Fibroblast of pulmonary artery (primary cell): ENCODE results near the gene PTPRD.
A peak's percentile ranks its signal among the peaks of the same experiment; 100 is the strongest.
"Not testable (repeated sequence)": the region's sequence is repeated elsewhere in the genome, so short reads cannot be mapped to it uniquely, and the experiment has no call there.

ENCODE experiments used
- DNase-seq: peaks from one replicate; pipeline ENCODE4 v3.0.0-alpha.2; 2010; ENCODE audit warnings: low read depth
- H3K4me3 ChIP-seq: replicated peaks from 2 replicates; pipeline ENCODE4 v1.5.1; 2011; ENCODE audit warnings: low read depth, mild to moderate bottlenecking, control low read depth, low read length, moderate library complexity
- CTCF ChIP-seq: IDR thresholded peaks from 2 replicates; pipeline ENCODE4 v1.5.1; 2011; ENCODE audit warnings: mild to moderate bottlenecking, control low read depth, low read length, inconsistent platforms; ENCODE audit errors: missing control alignments

The PTPRD gene

GRCh38 chr9:10371824-10372223, 241.0 kb downstream of the PTPRD start:
- no peak overlapping the region for H3K4me3 ChIP-seq
- TF ChIP-seq CTCF, result no peak
- no peak for DNase-seq

- H3K4me3 ChIP-seq, result no peak overlapping the region
- peak; percentile 55 for DNase-seq
- TF ChIP-seq CTCF, result peak; percentile 60
Measured at GRCh38 chr9:10366171-10366779, 246.5 kb downstream of the PTPRD start.

- no peak for TF ChIP-seq CTCF
- H3K4me3 ChIP-seq, result no peak overlapping the region
- no peak for DNase-seq
Measured at GRCh38 chr9:10354591-10354990, 258.2 kb downstream of the PTPRD start.

GRCh38 chr9:10345621-10346020, 267.2 kb downstream of the PTPRD start:
- H3K4me3 ChIP-seq, DNase-seq: not testable (repeated sequence)

- TF ChIP-seq CTCF, result no peak
- no peak for DNase-seq
Measured at GRCh38 chr9:10341057-10341456, 271.7 kb downstream of the PTPRD start.

GRCh38 chr9:10339152-10339551, 273.6 kb downstream of the PTPRD start:
- H3K4me3 ChIP-seq, result no peak overlapping the region
- no peak for TF ChIP-seq CTCF
- no peak for DNase-seq

More at GRCh38 chr9:10341057-10341456, 271.7 kb downstream of the PTPRD start:
- no peak overlapping the region for H3K4me3 ChIP-seq

GRCh38 chr9:10331157-10331556, 281.6 kb downstream of the PTPRD start:
- no peak for DNase-seq
- no peak for TF ChIP-seq CTCF
- no peak overlapping the region for H3K4me3 ChIP-seq
